ENCODE measurements around the gene TMCO4.

- TF ChIP-seq POLR2A (IDR thresholded peaks at IDR 0.05; ENCODE audit: low read length) (no peak), GATA1 (IDR thresholded peaks at IDR 0.05; ENCODE audit: low read depth, low read length) (no peak)
Measured at GRCh38 chr1:19725606-19726005, 74.1 kb downstream of the TMCO4 start.

Data from erythroblast (primary cell).